Cardiac fibroblast (primary cell): ENCODE results near the gene ATOSB.

ENCODE experiments used
- DNase-seq, 2 donors: peaks; one replicate each; pipeline versions ENCODE4 v3.0.0 to v3.0.0-alpha.2; 2010; ENCODE audit warnings: low read depth in 2 of 2
- H3K4me3 ChIP-seq, 2 donors: replicated peaks in 1 of 2; 1 replicate in 1 of 2; 2 replicates in 1 of 2; pipeline ENCODE4 v1.5.1; 2011; ENCODE audit warnings: low read depth in 2 of 2, low read length in 2 of 2, mild to moderate bottlenecking in 2 of 2, moderate library complexity in 1 of 2
- TF ChIP-seq, protein P1 (sequence below): IDR thresholded peaks from one replicate; pipeline ENCODE4 v1.5.1; 2011; ENCODE audit warnings: low read depth, mild to moderate bottlenecking, low read length, inconsistent platforms

Gene ATOSB

DNA sequence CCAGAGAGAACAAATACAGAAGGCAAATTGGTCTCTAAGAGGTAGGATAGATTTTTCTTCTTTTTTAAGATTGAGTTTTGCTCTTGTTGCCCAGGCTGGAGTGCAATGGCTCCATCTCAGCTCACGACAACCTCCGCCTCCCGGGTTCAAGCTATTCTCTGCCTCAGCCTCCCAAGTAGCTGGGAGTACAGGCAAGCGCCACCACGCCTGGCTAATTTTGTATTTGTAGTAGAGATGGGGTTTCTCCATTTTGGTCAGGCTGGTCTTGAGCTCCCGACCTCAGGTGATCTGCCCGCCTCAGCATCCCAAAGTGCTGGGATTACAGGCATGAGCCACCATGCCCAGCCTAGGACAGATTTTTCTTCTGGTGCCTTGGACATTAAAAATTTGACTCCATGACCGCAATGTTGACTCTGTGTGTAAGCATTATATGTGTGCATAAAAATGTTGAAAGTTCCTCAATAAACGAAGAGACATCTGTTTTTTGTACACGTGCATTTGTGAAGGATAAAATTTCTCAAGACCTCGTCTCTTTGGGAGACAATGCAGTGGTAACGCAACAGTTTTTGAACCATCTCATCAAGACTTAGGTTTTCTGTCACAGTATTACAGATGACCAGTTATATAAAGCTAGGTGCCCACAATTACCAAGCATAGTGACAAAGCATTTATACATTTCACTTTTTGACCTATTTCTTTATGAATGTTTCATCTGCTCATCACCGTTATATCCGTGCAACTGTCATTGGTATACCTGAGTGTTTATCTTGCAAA, 60.6 kb downstream of the ATOSB start:
- no peak overlapping the region for H3K4me3 ChIP-seq
- DNase-seq = no peak
- TF ChIP-seq, protein P1, sequence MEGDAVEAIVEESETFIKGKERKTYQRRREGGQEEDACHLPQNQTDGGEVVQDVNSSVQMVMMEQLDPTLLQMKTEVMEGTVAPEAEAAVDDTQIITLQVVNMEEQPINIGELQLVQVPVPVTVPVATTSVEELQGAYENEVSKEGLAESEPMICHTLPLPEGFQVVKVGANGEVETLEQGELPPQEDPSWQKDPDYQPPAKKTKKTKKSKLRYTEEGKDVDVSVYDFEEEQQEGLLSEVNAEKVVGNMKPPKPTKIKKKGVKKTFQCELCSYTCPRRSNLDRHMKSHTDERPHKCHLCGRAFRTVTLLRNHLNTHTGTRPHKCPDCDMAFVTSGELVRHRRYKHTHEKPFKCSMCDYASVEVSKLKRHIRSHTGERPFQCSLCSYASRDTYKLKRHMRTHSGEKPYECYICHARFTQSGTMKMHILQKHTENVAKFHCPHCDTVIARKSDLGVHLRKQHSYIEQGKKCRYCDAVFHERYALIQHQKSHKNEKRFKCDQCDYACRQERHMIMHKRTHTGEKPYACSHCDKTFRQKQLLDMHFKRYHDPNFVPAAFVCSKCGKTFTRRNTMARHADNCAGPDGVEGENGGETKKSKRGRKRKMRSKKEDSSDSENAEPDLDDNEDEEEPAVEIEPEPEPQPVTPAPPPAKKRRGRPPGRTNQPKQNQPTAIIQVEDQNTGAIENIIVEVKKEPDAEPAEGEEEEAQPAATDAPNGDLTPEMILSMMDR = no peak

- DNase-seq = no peak
- TF ChIP-seq, protein P1 = no peak
- no peak overlapping the region for H3K4me3 ChIP-seq
Measured at GRCh38 chr9:35054185-35054835, 61.4 kb downstream of the ATOSB start.
